HG02798 (cell line): ENCODE data around the gene TSPEAR.

ENCODE experiments used
- ATAC-seq: cut with Tn5 transposase; IDR thresholded peaks from one replicate; pipeline ENCODE4 v1.9.1; 2021; ENCODE audit warnings: mild to moderate bottlenecking; ENCODE audit not compliant: unreplicated experiment, poor library complexity

The TSPEAR gene

DNA sequence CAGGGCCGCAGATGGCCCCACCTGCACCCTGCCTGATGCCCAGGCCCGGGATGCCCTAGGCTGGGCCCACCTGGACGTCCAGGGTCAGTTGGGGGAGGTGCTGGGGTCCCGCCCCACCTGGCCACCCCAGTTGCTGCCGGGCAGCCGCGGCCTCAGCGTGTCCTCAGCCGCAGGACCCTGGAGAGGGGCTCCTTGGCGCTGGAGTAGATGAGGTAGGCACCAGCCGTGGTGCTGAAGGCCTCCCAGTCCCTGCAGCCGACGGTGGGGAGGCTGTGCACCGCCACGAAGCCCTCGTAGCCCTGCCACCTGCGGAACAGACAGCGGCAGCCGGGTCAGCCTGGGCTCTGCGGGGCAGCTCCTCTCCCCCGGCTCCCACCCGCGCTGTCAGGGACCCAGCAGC lies 211.7 kb downstream of the TSPEAR start:
- ATAC-seq, result no peak

DNA sequence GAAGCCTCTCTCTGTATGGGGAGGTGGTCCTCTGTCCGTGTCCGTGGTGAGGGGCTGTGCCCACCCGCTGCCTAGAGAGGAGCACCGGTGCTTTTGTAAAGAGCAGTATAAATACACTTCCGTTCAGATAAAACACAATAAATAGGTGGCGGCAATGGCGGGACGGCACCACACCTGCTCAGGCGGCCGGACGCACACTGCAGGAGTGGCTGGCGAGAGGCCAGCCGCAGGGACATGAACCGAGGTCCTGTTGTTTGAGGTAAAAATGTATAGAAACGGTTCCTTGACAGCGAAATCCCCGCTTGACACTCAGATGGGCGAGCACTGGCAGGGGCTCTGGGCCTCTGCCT lies 212.2 kb downstream of the TSPEAR start:
- ATAC-seq, result no peak

DNA sequence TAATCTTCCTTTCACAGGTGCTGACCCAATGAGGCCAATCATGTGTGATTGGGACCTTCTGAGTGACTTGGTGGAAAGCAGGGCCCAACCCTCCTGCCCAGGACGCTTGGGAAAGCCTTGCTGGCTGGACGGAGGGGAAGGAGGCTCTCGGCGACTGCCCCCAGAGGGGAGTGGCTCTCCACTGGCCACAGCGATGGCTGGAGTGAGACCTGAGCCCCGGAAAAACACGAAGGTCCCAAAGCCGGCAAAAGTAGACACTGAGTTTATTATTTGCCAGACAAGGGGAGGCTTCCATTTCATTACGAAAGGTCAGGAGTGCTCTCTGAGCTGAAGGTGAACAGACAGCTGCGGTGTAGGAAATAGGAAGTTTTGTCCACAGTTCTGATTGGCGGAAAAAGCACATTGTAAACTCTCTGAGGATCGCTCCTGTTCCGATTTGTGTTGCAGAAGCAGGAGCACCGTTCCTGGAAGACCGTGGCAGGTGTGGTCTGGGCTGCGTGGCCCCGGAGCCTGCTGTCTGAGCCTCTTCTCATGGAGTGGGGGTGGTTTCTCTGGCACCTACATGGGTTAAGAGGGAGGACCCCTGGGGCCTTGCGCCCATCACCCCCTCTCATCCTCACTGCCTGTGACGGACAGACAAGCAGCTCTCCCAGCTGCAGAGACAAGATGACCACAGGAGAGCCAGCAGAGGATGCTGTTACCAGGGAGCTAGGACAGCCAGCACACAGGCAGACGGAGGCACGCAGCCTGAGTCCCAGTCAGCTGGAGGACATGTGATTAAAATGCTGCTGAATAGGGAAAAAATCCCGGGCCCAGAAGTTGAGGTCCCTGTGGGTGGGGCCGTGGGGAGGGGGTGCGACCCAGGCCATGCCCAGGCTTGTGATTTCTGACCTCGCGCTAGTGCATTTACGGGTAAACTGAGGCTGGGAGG lies 212.8 kb downstream of the TSPEAR start:
- ATAC-seq, result no peak

DNA sequence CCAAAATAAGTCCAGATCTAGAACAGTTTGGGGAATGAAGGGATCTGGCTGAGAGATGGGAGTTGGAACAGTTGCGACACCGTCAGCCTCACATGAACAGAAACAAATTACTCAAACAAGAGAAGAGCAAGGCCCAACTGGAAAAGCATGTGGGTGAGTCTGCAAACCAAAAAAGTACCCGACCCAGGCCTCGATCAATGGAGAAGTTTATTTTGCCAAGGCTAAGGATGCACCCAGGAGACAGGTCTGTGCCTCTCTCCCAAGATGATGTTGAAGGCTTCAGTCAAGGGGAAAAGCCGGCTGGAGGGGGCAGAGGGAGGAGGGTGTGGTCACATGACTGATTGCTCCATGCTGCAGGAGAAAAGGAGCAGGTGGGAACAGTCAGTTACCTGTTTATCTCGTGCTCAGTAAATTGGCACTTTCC lies 213.7 kb downstream of the TSPEAR start:
- ATAC-seq, result no peak

DNA sequence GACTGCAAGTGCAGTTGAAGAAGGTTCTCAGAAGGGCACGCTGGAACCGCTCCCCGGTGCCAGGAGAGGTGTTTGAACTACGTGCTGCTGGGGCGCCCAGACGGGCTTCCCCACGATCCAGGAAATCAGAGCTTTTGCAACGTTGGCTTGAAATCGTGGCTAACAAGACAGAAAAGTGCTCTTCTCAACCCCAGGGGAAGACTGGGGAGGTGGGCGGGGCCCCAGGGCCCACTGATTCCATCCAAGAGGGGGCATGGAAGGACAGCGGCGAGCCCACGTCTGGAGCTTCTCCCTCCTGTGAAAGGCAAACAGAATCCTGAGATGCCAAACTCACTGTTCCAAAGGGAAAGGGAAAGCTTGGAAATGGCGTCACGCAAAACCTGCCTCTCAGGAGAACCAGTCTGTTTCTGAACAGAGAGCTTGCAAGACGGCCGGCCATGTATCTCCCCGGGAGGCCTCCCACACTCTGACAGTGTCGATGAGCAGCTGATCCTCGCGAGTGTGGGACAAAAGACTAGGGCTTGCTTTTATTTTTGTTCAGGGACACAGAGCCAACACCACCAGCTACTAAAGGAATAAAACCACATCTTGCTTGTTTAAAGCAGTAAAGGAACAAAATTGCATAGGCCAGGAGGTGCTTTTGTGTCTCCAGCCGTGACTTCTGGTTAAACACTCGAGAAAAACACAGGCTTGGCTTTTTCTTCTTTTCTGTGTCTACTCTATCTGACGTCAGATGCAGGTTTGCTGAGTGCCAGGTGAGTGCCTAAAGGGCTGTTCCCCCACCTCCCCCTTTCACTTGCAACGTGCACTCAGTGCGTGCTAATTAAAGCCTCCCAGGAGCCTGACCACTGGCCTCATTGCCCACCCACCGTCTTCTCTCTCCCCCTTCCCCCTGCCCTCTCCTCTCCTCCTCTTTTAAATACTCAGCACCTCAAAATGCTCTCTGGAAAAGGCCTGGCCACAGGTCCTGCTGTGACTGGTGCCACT lies 214.5 kb downstream of the TSPEAR start:
- ATAC-seq, result no peak

DNA sequence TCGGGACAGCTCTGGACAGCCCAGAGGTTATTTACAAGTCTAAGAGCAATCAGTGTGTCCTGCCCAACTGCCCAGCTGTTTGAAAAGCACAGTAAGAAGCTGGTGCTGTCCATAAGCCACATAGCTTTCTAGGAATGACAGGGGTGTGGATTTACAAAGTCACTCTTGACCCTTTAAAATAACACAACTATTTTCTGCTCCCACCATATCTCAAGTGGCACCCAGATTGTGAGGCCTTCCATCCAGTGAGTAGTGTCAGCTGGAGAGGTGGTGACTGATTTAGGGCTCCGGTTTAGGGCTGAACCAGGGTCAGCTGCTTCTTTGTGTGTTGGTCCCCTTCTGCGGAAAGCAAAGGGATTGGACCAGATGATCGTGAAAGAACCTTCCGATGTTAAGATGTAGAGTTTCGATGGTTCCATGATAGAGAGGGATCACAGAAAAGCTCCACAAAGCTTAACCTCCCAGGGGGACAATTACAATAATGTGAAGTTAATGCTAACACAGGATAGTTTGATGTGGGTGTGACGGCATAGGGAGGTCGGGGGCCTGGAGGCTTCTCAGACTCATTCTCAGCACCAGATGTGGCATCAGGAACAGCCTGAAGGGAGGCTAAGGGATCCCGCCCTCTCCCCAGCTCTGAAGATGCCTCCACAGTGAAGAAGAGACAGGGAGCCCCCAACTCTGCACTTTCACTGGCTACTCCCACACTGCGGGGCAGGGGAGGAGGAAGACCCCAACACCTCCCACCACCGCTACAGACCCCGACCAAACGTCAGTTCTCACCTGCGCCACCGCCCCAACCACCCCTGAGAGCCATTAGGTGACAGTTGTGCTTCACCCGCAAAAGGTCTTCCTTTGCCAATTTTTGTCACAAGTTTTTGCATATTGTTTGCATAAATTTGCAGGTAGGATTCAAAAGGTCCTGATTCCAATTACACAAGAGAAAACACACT lies 215.5 kb downstream of the TSPEAR start:
- no peak for ATAC-seq

DNA sequence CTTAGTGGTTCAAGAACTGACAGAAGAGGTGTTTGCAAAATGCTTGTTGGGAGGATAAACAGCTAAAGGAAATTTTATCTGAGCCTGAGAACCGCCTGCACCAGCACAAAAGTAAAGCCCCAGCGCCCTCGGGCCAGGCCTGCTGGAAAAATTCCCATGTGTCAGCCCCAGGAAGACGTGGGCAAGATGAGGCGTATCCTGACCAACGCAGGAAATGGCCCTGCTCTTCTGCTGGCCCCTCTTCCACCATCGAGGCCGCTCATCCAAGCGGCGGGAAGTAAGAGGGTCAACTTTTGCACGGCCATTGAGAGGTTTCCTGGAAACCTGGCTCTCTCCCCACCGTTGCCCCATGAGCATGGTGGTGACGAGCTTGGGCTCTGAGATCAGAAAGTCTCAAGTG lies 216.4 kb downstream of the TSPEAR start:
- ATAC-seq, result no peak

DNA sequence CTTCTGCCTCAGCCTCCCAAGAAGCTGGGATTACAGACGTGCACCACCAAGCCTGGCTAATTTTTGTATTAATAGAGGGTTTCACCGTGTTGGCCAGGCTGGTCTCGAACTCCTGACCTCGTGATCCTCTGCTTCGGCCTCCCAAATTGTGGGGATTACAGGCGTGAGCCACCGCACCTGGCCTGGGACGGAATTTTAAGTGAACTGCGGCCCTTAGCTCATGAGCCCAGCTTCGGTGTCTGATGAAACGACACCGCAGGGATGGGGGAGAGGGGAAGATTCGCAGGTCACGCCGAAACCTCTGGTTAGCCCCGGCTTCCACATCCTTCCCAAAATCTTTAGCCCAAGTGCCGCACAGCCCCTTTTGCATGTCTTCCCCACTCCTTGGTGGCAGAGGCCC lies 217.0 kb downstream of the TSPEAR start:
- no peak for ATAC-seq

DNA sequence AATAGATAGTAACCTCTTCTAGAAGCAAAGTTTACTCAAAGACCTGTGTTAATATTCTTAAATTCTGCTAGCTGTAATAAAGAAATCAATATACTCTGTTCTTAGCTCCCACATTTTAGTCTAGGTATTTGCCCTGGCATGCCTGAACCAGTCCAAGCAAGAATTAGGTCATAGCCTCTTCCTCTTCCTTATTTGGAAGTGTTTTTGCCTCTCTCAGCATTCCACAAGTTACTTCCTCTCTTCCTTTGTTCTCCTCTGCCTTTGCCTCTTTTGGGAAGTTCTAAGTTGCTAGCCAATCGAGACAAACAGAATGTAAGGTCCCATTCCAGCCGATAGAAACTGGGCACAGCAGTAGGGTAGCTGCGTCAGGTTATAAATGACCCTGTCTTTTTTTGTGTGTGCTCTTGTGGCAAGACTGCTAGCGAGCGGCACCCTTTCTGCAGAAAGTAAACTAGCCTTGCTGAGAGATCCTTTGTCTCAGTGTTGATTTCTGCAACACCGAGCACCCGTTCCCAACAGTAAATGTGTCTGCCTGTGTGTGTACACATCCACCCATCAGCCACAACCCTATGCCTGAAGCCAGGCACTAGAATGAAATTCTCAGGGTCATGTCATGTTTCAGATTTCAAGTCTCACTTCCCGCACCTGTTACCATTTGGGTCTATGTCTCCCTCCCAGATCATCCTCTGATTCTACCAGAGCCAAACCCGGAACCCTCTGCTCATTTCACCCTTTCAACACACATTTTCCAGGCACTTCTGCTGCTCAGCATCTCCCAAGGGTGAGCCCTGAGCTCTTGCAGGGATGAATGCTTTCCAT lies 218.6 kb downstream of the TSPEAR start:
- no peak for ATAC-seq

DNA sequence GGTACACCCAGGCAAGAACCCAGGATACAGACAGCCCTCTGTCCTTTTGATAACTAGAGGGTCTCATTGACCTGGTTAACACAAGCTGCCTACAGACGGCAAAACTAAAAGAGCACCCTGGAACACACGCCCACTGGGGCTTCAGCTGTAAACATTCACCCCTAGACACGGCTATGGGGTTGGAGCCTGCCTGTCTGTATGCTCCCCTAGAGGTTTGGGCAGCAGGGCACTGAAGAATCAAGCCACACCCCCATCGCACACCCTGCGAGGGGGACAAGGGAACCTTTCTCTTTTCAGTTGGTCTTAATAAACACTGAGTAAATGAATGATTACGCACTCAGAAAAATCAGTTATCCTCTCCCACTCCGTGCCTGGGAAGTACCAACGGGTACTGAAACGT lies 220.6 kb downstream of the TSPEAR start:
- ATAC-seq, result no peak

DNA sequence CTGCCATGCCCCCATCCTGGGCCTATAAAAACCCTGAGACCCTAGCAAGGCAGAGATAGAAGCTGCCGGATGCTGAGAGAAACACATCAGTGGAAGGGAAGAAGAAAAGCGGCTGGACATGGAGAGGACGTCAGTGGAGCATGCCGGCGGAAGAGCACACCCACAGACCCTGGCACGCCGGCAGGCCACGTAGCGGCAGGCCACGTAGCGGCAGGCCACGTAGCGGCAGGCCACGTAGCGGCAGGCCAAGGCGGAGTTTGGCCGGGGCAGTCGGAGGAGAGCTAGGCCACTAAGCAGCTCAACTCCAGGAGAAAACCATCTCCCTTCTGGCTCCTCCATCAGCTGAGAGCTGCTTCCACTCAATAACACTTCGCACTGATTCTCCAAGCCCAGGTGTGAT lies 221.0 kb downstream of the TSPEAR start:
- no peak for ATAC-seq

DNA sequence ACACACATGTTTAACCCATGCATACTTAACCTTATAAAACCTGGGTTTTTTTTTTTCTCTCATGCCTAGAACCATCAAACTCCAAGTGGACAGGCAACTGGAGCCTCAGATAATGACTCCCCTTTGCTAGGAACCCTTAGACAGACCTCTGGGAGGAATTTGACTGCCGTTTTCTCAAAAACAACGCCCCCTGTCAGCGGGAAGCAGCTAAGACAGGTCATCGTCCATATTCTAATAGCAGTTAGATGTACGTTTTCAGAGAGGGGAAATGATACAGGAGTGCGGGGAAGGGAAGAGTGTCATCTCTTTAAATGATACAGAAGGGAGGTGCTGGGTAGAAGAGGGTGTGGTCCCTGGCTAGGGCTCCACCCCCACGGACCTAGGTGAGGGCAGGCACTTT lies 221.4 kb downstream of the TSPEAR start:
- ATAC-seq, result no peak

DNA sequence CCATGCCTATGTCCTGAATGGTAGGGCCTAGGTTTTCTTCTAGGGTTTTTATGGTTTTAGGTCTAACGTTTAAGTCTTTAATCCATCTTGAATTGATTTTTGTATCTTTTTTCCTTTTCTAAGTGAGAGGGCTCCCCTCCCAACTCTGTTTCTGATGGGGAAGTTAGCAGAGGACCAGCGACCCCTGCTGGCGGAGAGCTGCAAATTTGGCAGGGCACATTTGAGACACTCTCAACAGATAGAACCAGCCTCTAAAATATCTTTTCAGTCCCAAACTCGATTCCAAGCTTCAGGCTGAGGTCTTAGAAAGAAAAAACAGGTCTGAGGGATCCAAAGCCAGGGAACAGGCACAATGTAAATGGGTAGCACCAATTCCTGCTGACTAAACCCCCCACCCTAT lies 223.5 kb downstream of the TSPEAR start:
- no peak for ATAC-seq

DNA sequence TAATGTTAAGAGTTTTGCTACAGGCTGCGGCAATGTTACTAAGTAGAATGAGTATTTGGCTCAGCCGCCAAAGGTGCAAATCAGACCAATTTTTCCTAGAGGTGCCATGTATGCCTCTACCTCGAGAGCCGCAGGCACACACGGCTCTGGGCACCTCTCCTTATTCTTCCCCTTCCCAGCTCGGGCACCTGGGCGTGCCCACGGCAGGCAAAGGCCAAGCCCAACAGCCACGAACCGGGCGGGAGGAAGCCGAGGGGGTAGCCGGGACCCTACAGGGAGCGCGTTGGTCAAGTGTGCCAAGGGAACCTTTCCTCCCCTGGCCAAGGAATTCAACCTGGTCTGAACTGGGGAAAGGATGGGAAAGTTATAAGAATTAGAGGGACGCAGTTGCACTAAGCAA lies 225.1 kb downstream of the TSPEAR start:
- no peak for ATAC-seq

DNA sequence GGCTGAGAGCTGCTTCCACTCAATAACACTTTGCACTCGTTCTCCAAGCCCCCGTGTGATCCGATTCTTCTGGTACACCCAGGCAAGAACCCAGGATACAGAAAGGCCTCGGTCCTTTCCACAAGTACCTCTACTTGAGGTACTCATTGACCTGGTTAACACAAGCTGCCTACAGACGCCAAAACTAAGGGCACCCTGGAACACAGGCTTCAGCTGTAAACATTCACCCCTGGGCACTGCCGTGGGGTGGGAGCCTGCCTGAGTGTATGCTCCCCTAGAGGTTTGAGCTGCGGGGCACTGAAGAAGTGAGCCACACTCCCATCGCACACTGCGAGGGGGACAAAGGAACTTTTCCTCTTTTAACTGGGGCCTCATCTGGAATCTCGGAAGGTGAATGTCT lies 225.6 kb downstream of the TSPEAR start:
- no peak for ATAC-seq

DNA sequence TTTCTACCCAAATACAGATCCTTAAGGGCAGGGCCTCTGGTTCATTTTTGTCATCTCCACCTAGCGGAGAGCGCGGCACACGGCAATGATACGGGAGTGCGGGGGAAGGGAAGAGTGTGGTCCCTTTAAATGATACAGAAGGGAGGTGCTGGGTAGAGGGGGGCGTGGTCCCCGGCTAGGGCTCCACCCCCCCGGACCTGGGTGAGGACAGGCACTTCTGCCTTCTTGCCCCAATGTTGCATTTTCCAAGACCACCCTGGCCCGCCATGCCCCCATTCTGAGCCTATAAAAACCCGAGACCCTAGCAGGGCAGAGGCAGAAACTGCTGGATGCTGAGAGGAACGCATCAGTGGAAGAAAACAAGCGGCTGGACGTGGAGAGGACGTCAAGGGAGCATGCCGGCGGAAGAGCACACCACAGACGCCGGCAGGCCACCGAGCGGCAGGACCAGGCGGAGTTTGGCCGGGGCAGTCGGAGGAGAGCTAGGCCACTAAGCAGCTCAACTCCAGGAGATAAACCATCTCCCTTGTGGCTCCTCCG lies 226.0 kb downstream of the TSPEAR start:
- no peak for ATAC-seq

DNA sequence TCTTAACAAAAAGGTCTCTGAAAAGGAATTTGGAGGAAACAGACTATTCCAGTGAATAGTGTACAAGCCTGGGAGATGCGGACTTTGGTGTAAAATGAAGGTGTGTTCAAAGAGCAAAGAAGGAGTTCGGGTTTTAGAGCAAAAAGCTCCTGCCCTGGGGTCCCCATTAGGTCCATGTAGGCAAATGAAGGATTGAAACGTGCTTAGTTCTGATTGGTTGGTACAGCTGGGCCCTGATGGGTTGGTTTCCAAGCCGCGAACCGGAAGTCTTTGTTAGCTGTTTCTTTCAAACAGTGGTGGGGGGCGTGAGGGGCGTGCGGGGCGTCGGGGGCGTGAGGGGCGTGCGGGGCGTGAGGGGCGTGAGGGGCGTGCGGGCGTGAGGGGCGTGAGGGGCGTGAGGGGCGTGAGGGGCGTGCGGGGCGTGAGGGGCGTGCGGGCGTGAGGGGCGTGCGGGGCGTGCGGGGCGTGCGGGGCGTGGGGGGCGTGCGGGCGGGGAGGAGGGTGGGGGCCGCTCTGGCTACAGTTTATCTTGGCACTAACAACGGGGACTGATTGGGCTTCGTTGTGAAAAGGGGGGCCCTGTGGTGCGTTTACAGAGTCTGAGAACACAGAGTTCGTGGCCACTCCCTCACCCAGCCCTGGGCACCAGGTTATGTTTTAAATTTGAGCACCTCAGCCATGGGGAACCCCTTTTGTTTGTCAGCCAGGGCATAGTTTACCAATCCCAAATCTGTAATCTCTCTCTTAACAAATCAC lies 226.7 kb downstream of the TSPEAR start:
- ATAC-seq, result no peak
